H1 (cell line): ENCODE measurements around the gene FOXA3.
A peak's percentile ranks its signal among the peaks of the same experiment; 100 is the strongest.

Experiments used
- CHD1 ChIP-seq: IDR thresholded peaks from 2 replicates; pipeline ENCODE4 v1.6.1; 2012; ENCODE audit warnings: low read depth, low read length, improper control_type of control experiment
- EZH2 ChIP-seq: fragments of 200-600 bp; sonication (generic); IDR thresholded peaks from 2 replicates; pipeline ENCODE4 v1.7.1; 2012; ENCODE audit warnings: low read depth, mild to moderate bottlenecking, moderate library complexity, low read length, inconsistent platforms; ENCODE audit not compliant: severe bottlenecking
- GABPA ChIP-seq: IDR thresholded peaks from 2 replicates; pipeline ENCODE4 v1.6.1; 2011; ENCODE audit warnings: mild to moderate bottlenecking, low read length, moderate library complexity, borderline replicate concordance; ENCODE audit not compliant: insufficient read depth
- NRF1 ChIP-seq: IDR thresholded peaks from 2 replicates; pipeline ENCODE4 v1.6.1; 2011; ENCODE audit warnings: mild to moderate bottlenecking, low read depth, low read length, improper control_type of control experiment
- PHF8 ChIP-seq: fragments of 200-600 bp; sonication (generic); conservative IDR thresholded peaks from 2 replicates; pipeline ENCODE4 v1.7.1; 2012; ENCODE audit warnings: low read depth, mild to moderate bottlenecking, inconsistent platforms, low read length, moderate library complexity
- POLR2A ChIP-seq, 2 experiments: IDR thresholded peaks; 1 replicate in 1 of 2; 2 replicates in 1 of 2; pipeline ENCODE4 v1.6.1; 2011; ENCODE audit warnings: low read depth in 2 of 2, low read length in 2 of 2, mild to moderate bottlenecking in 2 of 2; ENCODE audit errors: control extremely low read depth in 1 of 2
- POLR2AphosphoS5 ChIP-seq: IDR thresholded peaks from 2 replicates; pipeline ENCODE4 v1.6.1; 2011; ENCODE audit warnings: low read depth, low read length
- RAD21 ChIP-seq, 2 experiments: IDR thresholded peaks in 1 of 2; conservative IDR thresholded peaks in 1 of 2; 2 replicates each; pipeline ENCODE4 v1.6.1; 2011; ENCODE audit warnings: low read depth in 2 of 2, low read length in 2 of 2, improper control_type of control experiment in 1 of 2, inconsistent platforms in 1 of 2, mild to moderate bottlenecking in 1 of 2, moderate library complexity in 1 of 2
- SP2 ChIP-seq: IDR thresholded peaks from 2 replicates; pipeline ENCODE4 v1.6.1; 2012; ENCODE audit warnings: mild to moderate bottlenecking, low read length, inconsistent platforms
- YY1 ChIP-seq: IDR thresholded peaks from 2 replicates; pipeline ENCODE4 v1.6.1; 2011; ENCODE audit warnings: low read depth, mild to moderate bottlenecking, low read length
- TF ChIP-seq, protein P1 (sequence below), 3 experiments: IDR thresholded peaks; 1 replicate in 2 of 3; 2 replicates in 1 of 3; pipeline versions ENCODE4 v1.5.1 to v1.6.1; 2011; ENCODE audit warnings: low read length in 3 of 3, mild to moderate bottlenecking in 3 of 3, inconsistent platforms in 2 of 3, low read depth in 1 of 3, moderate library complexity in 1 of 3; ENCODE audit not compliant: insufficient read depth in 1 of 3; ENCODE audit errors: control extremely low read depth in 1 of 3
- TF ChIP-seq, protein P2 (sequence below): IDR thresholded peaks from 2 replicates; pipeline ENCODE4 v1.6.1; 2012; ENCODE audit warnings: inconsistent platforms

DNA sequence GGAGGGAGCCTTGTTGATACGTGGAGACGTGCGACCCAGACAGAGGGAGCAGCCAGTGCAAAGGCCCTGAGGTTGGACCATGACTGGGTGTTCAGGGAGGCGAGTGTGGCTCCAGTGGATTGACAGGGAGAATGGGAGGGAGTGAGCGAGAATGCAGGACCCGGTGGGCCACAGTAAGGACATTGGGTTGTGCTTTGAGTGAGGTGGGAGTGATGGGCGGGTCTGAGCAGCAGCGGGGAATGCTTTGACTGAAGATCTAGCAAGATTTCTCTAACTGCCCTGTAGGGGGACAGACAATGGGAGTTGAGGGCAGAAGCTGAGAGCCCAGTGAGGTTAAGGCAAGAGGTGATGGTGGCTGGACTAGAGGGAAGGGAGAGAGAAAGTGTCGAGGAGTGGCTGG lies 58.2 kb downstream of the FOXA3 start:
- TF ChIP-seq POLR2AphosphoS5: no peak
- no peak for TF ChIP-seq SP2
- TF ChIP-seq CHD1: no peak
- TF ChIP-seq, protein P1, sequence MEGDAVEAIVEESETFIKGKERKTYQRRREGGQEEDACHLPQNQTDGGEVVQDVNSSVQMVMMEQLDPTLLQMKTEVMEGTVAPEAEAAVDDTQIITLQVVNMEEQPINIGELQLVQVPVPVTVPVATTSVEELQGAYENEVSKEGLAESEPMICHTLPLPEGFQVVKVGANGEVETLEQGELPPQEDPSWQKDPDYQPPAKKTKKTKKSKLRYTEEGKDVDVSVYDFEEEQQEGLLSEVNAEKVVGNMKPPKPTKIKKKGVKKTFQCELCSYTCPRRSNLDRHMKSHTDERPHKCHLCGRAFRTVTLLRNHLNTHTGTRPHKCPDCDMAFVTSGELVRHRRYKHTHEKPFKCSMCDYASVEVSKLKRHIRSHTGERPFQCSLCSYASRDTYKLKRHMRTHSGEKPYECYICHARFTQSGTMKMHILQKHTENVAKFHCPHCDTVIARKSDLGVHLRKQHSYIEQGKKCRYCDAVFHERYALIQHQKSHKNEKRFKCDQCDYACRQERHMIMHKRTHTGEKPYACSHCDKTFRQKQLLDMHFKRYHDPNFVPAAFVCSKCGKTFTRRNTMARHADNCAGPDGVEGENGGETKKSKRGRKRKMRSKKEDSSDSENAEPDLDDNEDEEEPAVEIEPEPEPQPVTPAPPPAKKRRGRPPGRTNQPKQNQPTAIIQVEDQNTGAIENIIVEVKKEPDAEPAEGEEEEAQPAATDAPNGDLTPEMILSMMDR (IDR thresholded peaks at IDR 0.05; ENCODE audit: control extremely low read depth in 1 of 3, insufficient read depth in 1 of 3, low read depth in 1 of 3, low read length in 3 of 3): peak; percentile 52 to 84 (median 54)
- no peak for TF ChIP-seq GABPA
- TF ChIP-seq YY1: peak; percentile 51; the same call in 1 of the 2 replicates
- TF ChIP-seq, protein P2, sequence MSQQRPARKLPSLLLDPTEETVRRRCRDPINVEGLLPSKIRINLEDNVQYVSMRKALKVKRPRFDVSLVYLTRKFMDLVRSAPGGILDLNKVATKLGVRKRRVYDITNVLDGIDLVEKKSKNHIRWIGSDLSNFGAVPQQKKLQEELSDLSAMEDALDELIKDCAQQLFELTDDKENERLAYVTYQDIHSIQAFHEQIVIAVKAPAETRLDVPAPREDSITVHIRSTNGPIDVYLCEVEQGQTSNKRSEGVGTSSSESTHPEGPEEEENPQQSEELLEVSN: no peak
- no peak for TF ChIP-seq POLR2A (IDR thresholded peaks at IDR 0.05; ENCODE audit: control extremely low read depth in 1 of 2, low read depth in 2 of 2, low read length in 2 of 2)
- peak; percentile 33 to 51 for TF ChIP-seq RAD21 (IDR thresholded peaks at IDR 0.05 in 1 of 2, conservative IDR thresholded peaks at IDR 0.05 in 1 of 2; ENCODE audit: low read depth in 2 of 2, low read length in 2 of 2)
- TF ChIP-seq NRF1: no peak
- TF ChIP-seq EZH2: no peak
- TF ChIP-seq PHF8: no peak
